Stimulated activated naive CD4-positive, alpha-beta T cell treated with Interleukin-2 at 50 U/mL for 16 hours (primary cell): ENCODE results near the gene PTGES2.

Source experiments
- DNase-seq: peaks from one replicate; lab custom pipeline; 2025; lab: John Stamatoyannopoulos, UW

Gene PTGES2

DNA sequence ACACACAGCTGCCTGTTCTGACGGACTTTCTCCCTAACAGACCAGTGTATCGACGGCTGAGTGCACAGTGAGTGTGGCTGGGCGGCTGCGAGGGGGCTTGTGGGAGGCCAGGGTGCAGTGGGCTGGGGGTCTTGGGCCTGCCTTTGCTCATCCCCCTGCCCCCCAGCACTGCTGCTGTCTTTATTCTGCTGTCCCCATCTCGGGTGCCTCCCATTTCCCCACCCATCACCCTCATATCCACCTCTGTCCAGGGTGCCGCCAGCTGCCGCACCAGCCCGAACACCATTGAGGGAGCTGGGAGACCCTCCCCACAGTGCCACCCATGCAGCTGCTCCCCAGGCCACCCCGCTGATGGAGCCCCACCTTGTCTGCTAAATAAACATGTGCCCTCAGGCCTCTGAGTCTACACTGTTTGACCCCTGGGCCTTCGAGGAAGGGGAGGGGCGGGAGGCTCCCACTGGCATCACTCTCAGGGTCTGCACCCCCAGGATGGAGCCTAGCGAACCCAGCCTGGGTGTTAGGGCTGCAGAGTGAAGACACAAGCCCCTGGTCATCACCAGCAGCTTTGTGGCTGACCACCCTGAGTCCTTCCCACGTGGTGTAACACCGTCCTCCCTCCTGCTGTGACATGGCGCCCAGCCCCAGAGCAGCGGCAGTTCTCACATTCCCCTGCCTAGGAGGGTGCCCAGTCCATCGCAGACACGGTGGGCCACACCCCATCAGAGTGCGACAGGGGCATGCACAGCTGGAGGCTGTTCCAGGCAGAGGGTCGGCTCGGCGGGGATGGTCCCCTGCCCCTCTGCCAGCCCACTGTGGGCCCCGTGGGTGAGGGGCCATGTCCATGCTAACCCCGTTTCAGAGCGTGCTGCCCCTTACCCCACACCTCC lies 25.8 kb upstream of the PTGES2 start:
- DNase-seq, result no peak

DNA sequence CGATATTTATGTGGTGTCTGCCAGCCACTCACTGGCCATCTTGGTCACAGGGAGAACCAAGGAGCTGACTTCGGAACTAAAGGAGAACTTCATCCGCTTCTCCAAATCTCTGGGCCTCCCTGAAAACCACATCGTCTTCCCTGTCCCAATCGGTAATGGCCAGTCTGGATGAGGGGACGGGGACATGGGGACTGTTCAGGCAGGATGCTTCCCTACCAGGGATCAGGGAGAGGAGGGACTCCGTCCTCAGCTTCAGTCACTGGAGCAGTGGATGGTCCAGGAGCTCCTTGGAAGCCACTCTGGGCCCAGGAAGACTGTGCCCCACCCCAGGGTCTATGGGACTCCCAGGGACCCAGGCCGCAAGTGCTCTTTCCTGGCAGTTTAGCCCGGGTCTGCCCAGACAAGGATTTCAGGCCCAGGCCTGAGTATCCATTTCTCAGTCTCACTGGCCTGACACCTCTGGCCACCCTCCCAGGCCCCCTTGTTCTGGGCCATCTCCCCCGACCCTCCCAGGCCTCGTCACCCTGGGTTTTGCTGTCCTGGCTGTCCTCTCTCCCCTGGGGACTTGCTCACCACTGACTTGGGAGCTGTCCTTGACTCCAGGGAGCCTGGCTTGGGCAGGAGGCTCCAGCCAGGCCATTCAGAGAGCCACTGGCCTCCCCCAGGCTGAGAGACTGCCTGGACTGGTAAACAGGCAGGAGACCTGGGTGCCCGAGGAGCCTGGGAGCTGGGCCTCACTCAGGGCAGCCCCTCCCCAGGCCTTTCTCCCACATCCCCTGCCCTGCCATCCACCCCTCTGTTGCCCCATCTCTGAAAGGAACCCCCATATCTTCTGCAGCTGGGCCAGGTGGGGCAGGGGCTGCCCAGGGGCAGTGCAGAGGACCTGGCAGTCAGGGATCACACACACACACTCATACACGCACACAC lies 24.9 kb upstream of the PTGES2 start:
- no peak for DNase-seq

DNA sequence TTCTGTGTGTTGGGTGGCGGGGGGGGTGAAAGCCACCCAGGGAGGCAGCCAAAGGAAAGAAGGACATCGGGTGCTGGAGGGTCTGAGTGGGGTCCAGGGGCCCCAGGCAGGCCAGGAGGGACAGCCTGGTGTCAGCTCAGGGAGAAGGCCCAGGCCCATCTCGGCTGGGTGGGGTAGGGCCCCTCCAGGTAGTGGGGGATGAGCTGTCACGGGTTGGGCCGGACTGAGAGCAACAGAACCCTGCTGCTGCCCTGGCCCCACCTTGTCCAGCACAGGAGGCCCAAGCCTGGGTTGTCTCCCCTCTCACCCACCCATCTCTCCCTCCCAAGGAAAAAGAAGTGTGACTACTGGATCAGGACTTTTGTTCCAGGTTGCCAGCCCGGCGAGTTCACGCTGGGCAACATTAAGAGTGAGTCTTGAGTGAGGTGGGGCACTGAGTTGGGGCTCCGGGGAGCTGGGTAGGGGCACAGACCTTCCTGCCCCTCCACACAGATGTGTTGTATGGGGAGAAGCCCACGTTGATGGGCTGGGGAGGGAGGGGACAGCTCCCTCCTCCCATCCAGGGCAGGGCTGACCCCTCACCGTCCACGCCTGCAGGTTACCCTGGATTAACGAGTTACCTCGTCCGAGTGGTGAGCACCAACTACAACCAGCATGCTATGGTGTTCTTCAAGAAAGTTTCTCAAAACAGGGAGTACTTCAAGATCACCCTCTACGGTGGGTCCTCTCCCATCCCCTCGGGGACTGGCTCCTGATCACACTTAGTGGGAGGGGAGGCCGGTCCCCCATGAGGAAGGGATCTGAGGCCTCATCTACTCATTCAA lies 24.0 kb upstream of the PTGES2 start:
- DNase-seq, result no peak

DNA sequence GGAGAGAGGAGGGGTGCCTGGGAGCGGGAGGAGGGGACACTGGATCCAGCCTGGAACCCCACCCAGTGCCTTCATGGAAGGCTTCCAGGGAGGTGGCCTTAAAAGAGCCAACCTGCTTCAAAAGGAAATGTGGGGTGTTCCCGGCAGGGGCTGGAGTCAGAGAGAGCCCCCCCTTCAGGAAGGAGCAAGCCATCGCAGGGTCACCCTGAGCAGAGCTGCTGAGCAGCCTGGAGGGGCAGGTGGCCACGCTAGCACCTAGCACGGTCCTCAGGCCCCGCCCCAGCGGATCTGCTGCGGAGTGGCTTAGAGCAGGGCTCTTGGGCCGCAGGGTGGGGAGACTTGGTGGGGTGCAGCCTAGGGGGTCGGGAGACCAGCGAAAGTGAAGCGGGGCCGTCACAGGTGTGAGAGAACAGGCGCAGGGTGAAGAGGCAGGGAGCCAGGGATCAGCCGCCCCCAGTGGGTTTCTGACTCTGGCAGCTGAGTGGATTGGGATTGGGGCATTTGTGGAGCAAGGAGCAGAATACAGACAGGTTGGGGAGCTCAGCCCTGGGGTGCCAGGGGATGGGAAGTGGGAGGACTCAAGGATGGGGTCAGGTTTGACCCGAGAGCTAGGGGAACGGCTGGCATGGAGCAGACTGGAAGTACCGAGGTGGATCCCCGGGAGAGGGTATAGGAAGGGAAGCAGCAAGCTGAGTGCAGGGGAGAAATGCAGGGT lies 23.2 kb upstream of the PTGES2 start:
- DNase-seq, result no peak

DNA sequence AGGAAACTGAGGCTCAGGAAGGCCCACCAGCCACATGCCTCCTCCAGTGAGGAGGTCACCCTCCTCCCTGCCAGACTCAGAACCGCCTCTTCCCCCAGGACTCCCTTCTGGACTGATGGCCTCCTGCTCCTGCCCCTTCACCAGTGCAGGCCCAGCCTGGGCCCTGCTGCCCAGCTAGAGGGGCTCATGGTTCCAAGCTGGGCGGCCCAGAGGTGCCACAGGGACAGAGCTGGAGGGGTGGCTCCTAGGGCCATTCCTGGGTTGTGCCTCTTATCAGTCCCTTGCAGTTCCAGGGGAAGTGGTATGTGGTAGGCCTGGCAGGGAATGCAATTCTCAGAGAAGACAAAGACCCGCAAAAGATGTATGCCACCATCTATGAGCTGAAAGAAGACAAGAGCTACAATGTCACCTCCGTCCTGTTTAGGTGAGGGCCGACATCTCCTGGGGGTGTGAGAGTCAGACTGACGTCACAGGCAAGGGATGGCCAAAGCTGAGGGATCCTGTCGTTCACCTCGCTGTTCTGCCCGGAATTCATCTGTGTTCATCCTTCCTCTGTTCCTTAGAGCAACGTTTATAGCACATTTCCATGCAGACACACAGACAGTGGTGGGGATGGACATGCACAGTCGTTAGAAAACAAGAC lies 22.5 kb upstream of the PTGES2 start:
- no peak for DNase-seq

DNA sequence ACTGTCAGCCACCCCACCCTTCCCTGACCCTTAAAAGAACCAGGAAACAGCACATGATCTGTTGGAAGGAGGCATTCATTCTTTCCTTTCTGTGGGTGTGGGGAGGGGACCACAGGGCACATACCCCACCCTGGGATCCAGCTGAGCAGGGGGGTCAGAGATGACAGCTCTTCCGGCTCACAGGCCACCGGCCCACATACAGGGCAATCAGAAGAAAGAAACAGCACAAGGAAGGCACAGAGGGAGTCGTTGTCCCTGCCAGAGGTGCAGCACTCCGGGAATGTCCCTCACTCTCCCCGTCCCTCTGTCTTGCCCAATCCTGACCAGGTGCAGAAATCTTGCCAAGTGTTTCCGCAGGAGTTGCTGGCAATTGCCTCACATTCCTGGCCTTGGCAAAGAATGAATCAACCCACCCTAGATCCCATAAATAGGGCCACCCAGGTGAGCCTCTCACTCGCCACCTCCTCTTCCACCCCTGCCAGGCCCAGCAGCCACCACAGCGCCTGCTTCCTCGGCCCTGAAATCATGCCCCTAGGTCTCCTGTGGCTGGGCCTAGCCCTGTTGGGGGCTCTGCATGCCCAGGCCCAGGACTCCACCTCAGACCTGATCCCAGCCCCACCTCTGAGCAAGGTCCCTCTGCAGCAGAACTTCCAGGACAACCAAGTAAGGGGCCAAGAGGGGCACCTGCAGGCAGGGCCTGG lies 21.6 kb upstream of the PTGES2 start, which contains the start of gene LCN2:
Gene LCN2 (plus strand): TSS at position 453 of the 701 bp plus-strand sequence. CDS start 73 bp downstream, at position 526.
- DNase-seq, result no peak

DNA sequence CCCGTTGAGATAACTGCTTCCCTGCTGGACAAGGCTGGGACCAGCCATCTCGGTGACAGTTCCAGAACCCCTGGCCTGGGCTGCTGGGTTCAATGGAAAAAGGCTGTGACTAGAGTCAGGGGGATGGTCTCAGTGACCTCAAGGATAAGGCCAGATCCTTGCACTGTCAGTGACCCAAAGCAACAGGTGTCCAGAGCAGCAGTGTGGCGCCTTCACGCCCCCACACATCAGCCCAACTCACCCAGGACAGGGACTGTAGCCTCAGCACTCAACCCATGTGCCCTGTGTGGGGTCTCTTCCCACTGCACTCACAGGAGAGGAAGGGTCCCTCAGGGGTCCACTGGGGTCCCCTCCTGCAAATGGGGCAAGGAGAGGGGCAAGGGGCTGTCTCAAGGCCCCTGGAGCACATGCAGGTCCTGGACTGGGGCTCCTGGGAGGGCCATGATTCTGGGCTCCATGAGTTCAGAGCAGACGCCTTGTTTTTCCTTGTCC lies 21.0 kb upstream of the PTGES2 start:
- no peak for DNase-seq

DNA sequence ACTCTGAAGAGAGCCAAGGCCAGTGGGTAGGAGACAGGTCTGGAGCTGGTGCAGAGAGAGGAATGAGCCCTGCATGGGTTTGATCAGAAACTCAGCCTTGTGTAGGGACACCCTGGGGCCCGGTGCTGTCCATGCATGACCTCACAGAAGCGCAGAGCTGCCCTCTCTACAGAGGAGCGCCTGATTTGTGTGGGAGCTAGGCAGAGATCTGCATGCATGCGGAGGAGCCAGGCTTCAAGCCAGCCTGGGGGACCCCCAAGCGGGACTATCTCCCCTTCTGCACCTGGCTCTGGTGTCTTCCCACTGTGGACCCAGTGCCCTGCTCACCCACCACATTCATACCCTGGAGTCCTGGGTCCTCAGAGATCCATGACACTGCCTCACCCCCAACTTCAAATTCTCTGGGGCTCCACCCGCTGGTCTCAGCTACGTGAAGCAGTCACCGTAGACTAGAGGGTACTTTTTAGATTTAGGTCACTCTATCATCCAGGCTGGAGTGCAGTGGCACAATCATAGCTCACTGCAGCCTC lies 19.1 kb upstream of the PTGES2 start:
- DNase-seq, result no peak

DNA sequence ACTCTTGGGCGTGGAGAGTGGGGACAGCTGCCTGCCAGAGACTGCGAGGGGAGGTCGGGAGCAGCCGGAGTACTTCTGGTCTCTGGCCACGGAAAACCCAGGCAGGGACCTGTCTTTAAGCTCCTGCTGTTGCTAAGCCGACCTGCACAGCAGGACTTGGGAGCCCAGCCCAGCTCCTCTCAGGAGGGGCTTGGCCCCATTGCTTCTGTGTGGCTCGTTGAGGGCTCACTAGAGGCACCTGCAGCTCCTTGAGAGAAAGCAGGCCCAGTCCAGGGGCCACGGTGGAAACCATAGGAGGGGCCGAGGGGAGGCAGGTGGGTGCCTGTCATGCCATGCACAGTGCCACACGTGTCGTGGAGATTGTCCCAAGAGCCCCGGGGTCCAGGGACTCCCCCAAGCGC lies 18.4 kb upstream of the PTGES2 start:
- DNase-seq, result no peak

DNA sequence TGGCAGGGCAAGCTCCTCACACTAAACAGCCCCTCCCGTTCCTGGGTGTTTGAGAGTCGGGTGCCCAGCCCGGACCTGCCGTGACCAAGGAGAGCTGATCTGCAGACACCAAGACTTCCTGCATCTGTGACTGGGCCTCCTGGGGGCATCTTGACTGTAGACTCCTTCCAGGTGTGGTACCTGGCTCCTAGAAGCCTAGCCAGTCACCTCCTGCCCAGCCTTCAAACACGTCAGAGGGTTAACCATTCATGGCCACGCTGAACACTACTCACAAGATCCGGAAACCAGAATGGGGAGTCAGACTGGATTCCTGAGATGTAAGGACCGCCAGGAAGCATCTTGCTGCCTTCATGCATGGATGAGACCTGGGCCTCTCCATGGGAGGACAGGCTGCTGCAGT lies 18.0 kb upstream of the PTGES2 start:
- no peak for DNase-seq

DNA sequence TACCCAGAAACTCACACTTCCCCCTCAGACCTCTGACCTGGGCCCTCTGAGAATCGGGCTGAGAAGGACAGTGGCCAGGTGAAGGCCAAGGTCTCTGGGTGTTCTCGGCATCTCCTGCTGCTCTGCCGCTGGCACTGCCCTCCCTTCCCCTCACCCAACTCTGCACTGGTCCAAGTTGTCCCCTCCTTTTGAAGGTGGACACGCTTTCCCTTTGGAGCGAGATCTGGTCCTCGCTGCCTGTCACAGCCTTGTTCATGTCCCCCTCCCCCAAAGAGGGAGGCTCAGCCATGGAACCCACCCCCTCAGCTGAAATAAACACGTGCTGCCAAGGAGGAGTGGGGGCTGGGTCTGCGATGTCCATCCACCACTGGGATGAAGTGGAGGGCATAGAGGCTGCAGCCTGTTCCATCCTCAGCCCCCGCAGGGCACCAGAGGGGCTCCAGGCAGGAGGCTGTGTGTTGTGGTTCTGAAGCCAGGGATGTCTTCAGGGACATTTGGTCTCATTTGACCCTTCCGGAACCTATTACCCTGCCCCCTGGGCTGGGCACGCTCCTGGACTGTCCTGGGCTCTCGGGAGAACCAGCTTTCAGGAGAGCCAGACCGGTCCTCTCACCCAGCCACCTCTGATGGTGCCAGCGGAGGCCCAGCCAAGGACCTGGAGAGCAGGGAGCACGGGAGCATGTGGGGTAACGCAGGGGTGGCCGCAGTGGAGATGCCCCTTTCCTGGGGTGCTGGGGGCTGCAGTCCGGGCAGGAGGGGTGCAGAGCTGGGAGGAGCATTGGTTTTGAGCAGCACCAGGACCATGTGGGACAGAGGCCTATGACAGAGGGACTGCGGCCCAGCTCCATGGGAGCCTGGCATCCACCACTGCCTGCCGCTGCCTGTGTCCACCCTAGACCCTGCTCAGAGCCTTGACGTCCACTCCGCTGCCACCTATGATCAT lies 17.0 kb upstream of the PTGES2 start:
- no peak for DNase-seq

DNA sequence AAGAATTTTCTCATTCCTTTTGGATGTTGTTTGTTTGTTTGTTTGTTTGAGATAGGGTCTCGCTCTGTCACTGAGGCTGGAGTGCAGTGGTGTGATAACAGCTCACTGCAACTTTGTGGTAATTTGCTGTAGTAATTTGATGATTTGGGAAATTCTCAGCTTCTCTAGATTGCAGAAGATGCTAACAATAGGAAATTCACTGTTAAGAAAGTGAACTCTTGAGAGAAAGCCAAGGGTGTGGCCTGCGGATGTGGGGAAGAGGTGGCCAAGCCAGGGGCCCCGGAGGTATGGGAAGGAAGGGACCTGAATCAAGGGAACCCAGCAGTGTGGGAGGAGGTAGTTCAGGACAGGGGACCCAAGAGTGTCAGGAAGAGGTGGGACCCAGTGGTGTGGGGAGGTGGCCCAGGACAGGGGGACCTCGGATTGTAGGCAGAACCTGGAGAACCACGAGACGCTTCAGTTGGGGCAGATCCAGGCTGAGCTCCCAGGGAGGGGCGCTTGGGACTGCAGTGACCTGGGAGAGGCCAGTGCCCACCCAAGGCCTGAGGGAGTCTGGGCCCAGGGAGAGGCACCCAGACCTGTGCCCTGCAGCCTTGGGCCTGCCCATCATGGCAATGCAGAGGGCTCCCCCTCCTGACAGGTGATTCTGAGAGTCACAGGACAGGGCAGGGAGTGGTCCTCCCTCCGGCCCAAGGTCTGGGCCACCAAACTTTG lies 16.2 kb upstream of the PTGES2 start:
- no peak for DNase-seq

DNA sequence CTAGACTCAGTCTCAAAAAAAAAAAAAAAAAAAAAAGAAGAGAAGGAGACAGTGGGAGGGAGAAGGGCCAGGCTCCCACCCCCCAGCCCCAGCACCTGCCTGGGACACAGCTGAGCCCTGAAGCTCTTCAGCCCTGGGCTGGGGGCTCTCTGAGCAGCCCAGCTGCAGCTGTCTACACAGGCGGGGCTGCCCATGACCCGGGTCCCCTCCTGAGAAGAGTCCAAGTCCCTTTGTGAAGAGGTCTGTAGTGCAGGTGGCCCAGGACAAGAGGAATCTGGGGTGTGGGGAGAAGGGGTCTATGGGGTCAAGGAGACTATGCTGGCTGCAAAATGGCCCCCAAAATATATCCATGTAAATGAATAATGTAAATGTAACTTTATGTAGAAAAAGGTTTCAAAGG lies 15.1 kb upstream of the PTGES2 start:
- no peak for DNase-seq

DNA sequence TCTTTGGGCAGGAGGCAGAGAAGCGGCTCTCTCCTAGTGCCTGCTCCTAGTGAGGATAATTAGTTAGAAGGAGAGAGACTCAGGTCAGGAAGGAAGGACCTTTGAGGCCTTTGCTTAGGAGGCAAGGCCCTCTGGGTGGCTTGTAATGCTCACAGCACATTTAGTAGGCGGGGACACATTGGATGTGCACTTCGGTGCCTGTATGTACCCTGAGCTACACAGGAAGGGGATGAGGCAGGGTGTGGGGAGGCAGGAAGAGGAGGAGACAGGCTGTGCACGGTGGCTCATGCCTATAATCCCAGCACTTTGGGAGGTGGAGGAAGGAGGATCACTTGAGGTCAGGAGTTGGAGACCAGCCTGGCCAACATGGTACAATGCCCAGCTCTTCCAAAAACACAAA lies 14.5 kb upstream of the PTGES2 start:
- no peak for DNase-seq

DNA sequence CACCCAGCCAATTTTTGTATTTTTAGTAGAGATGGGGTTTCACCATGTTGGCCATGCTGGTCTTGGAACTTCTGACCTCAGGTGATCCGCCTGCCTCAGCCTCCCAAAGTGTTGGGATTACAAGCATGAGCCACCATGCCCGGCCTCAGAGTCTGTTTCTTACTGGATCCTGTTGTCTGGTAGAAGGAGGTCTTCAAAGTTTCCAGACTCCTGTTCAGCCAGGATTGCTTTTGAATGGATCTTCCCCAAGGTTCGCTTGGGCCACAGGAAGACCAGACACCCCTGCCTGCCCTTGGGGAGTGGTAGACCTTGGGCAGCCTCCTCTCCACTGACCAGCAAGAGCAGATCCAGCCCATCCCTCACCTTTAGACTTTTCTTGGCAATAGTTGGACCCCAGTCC lies 14.1 kb upstream of the PTGES2 start:
- DNase-seq, result no peak

DNA sequence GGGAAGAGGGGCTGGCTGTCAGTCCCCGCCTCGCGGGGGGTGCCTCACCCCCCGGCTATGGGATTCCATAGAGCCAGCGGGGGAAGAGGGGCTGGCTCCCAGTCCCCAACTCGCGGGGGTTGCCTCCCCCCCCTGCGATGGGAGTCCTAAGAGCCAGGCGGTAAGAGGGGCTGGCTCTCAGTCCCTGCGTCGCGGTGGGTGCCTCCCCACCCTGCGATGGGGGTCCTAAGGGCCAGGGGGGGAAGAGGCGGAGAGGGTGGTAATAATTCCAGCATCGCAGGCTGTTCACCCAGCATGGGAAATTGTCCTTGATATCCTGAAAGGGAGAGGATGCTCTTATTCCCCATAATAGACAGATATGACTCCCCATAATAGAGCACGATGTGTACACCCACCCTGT lies 12.1 kb upstream of the PTGES2 start:
- DNase-seq, result no peak

DNA sequence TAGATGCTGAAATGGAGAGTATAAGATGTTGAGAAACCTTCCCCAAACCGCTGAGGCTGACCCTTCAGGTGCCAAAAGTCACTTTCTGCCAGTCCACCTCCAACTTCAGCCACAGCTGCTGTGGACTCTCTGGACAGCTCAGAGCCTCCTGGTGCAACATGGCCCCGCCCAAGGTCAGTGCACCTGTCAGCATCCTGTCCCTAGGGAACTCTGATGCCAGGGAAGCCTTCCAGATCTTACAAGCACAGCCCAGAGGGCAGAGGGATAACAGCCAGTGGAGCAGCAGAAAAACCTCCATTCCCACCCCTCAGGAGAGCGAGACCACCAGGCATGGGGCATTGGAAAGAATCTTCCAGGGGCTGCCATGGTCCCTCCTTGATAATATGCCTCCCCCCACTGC lies 10.5 kb upstream of the PTGES2 start:
- DNase-seq, result no peak
